HepG2 (cell line): ENCODE measurements around the gene DYNC2LI1. TPM values are rescaled to one million over a fixed set of nuclear protein-coding genes. Genes with fewer than 3 reads are reported as not detected.

Experiments
- ATAC-seq: fragments of 200-7000 bp; cut with Tn5 transposase; 3 replicates; pipeline ENCODE4 v1.9.1; 2020; ENCODE audit warnings: mild to moderate bottlenecking, moderate library complexity
- BruUV-seq: library from RNA; stranded (reverse); fragments of 400-500 nt; replicated peaks from 2 replicates; lab custom pipeline; 2021; lab: Mats Ljungman, UMichigan
- CTCF ChIA-PET: fragments of 300-600 bp; formaldehyde crosslinking; extraction: SDS; loops from one replicate; lab custom pipeline; 2021; ENCODE audit warnings: low total read pairs, inconsistent platforms, low intra/inter-chr PET ratio; lab: Yijun Ruan, JAX
- POLR2A ChIA-PET: fragments of 350-600 bp; sonication (Branson Sonifier 250); formaldehyde crosslinking; loops from one replicate; lab custom pipeline; 2020; ENCODE audit warnings: antibody characterized with exemption, inconsistent platforms; lab: Yijun Ruan, JAX
- DNase-seq: peaks from one replicate; pipeline ENCODE4 v3.0.0-alpha.2; 2015; ENCODE audit warnings: low spot score
- FAIRE-seq: peaks from 3 replicates; lab custom pipeline; 2011; peaks lifted over from hg19 to GRCh38; lab: Jason Lieb, UNC
- H2AFZ ChIP-seq: one replicate; pipeline ENCODE4 v1.6.1; 2011; ENCODE audit warnings: low read length, inconsistent platforms
- H3K27ac ChIP-seq: fragments of 300-600 bp; 3 replicates; pipeline ENCODE4 v1.8.0; 2011; ENCODE audit warnings: mixed run types, mild to moderate bottlenecking, mixed read lengths, low read length, inconsistent platforms; ENCODE audit not compliant: insufficient read depth; ENCODE audit errors: extremely low read length
- H3K27me3 ChIP-seq, 2 experiments: fragments of 200-600 bp in 1 of 2; 2 replicates in 1 of 2; 3 replicates in 1 of 2; pipeline versions ENCODE4 v1.6.0 to v1.8.0; 2011; ENCODE audit warnings: low read length in 2 of 2, mild to moderate bottlenecking in 2 of 2, moderate library complexity in 2 of 2, inconsistent platforms in 1 of 2; ENCODE audit not compliant: insufficient read depth in 2 of 2, control insufficient read depth in 1 of 2
- H3K36me3 ChIP-seq, 2 experiments: fragments of 200-600 bp in 1 of 2; replicated peaks in 1 of 2; 2 replicates in 1 of 2; 3 replicates in 1 of 2; pipeline versions ENCODE4 v1.5.1 to v1.8.0; 2011; ENCODE audit warnings: low read length in 2 of 2, inconsistent platforms in 1 of 2; ENCODE audit not compliant: insufficient read depth in 2 of 2, control insufficient read depth in 1 of 2
- H3K4me1 ChIP-seq: 2 replicates; pipeline ENCODE4 v1.5.1; 2012; ENCODE audit warnings: low read length, inconsistent platforms; ENCODE audit not compliant: insufficient read depth
- H3K4me2 ChIP-seq: 2 replicates; pipeline ENCODE4 v1.6.0; 2011; ENCODE audit warnings: low read depth, low read length, inconsistent platforms
- H3K4me3 ChIP-seq, 3 experiments: fragments of 200-600 bp in 1 of 3; sonication (generic), shearing (Covaris generic) in 1 of 3; replicated peaks in 1 of 3; 2 replicates each; pipeline ENCODE4 v1.5.1; 2011 to 2016; ENCODE audit warnings: low read length in 3 of 3, inconsistent platforms in 2 of 3, low read depth in 2 of 3, mild to moderate bottlenecking in 2 of 3, control low read depth in 1 of 3, mixed read lengths in 1 of 3; ENCODE audit not compliant: insufficient read depth in 1 of 3
- H3K79me2 ChIP-seq: one replicate; pipeline ENCODE4 v1.6.1; 2011; ENCODE audit warnings: low read length, inconsistent platforms; ENCODE audit not compliant: insufficient read depth
- H3K9ac ChIP-seq: 2 replicates; pipeline ENCODE4 v1.6.0; 2011; ENCODE audit warnings: mild to moderate bottlenecking, low read depth, low read length, inconsistent platforms; ENCODE audit not compliant: insufficient read depth
- H3K9me3 ChIP-seq: 2 replicates; pipeline ENCODE4 v1.5.1; 2012; ENCODE audit warnings: mild to moderate bottlenecking, low read length
- H4K20me1 ChIP-seq: 2 replicates; pipeline ENCODE4 v1.6.0; 2011; ENCODE audit warnings: inconsistent platforms, mild to moderate bottlenecking, low read length, moderate library complexity; ENCODE audit not compliant: insufficient read depth
- BORCS8-MEF2B ChIP-seq: sonication (generic); formaldehyde crosslinking; IDR thresholded peaks from 2 replicates; pipeline ENCODE4 v1.8.0; 2022; ENCODE audit warnings: mild to moderate bottlenecking, missing genetic modification reagents
- EHMT2 ChIP-seq: fragments of 200-600 bp; sonication (generic); IDR thresholded peaks from 2 replicates; pipeline ENCODE4 v1.7.0; 2017; ENCODE audit warnings: antibody characterized with exemption, low read depth, low read length, borderline replicate concordance
- FOXK2 ChIP-seq: fragments of 450-650 bp; IDR thresholded peaks from 2 replicates; pipeline ENCODE4 v1.6.1; 2016
- IKZF4 ChIP-seq: sonication (generic); formaldehyde crosslinking; IDR thresholded peaks from 2 replicates; pipeline ENCODE4 v1.5.1; 2020; ENCODE audit warnings: borderline replicate concordance, mild to moderate bottlenecking, low read depth, missing genetic modification reagents; ENCODE audit errors: not compliant biosample characterization
- NFKBIZ ChIP-seq: IDR thresholded peaks from 2 replicates; pipeline ENCODE4 v1.6.1; 2018; ENCODE audit warnings: missing genetic modification reagents, missing compliant biosample characterization
- RAD21 ChIP-seq: fragments of 450-650 bp; formaldehyde crosslinking; IDR thresholded peaks from 2 replicates; pipeline ENCODE4 v1.5.0; 2020; ENCODE audit warnings: mild to moderate bottlenecking
- RARG ChIP-seq: sonication (generic); formaldehyde crosslinking; IDR thresholded peaks from 2 replicates; pipeline ENCODE4 v1.4.0; 2020; ENCODE audit warnings: low read depth, mild to moderate bottlenecking, missing genetic modification reagents
- TOPORS ChIP-seq: sonication (generic); formaldehyde crosslinking; IDR thresholded peaks from 2 replicates; pipeline ENCODE4 v1.8.0; 2023; ENCODE audit warnings: mild to moderate bottlenecking, missing genetic modification reagents
- ZFP36L2 ChIP-seq: sonication (generic); formaldehyde crosslinking; IDR thresholded peaks from 2 replicates; pipeline ENCODE4 v1.4.0; 2020; ENCODE audit warnings: missing genetic modification reagents
- ZFP62 ChIP-seq: sonication (generic); formaldehyde crosslinking; IDR thresholded peaks from 2 replicates; pipeline ENCODE4 v1.4.0; 2020; ENCODE audit warnings: missing genetic modification reagents
- ZNF224 ChIP-seq: sonication (generic); formaldehyde crosslinking; IDR thresholded peaks from 2 replicates; pipeline ENCODE4 v1.5.0; 2020; ENCODE audit warnings: mild to moderate bottlenecking, missing genetic modification reagents
- ZNF34 ChIP-seq: sonication (generic); formaldehyde crosslinking; IDR thresholded peaks from 2 replicates; pipeline ENCODE4 v1.4.0; 2020; ENCODE audit warnings: mild to moderate bottlenecking, missing genetic modification reagents, borderline replicate concordance
- WGBS: methylation state at CpG from one replicate; pipeline ENCODE4 v1.1.6; 2017; ENCODE audit warnings: low lambda C conversion rate; 5-methylcytosine and 5-hydroxymethylcytosine counted together
- in situ Hi-C: cut with HindIII; loops from 2 replicates; pipeline ENCODE4 v1.10.0; 2017; ENCODE audit warnings: low pct_unique_long_range_greater_than_20kb; ENCODE audit not compliant: extremely low pct_ligation_motif_present
- intact Hi-C: fragments of 100-400 bp; cut with micrococcal nuclease; formaldehyde crosslinking; loops from one replicate; pipeline ENCODE4 v1.10.0; 2022; ENCODE audit not compliant: unreplicated experiment
- polyA plus RNA-seq, 8 experiments: library from polyadenylated mRNA; depleted of rRNA in 3 of 8; stranded (reverse) in 7 of 8; unstranded in 1 of 8; fragments of >200 nt; fragmentation: Illumina TruSeq in 4 of 8; extraction: Trizol in 4 of 8; gene quantifications; 2 replicates each; pipeline versions ENCODE4 v1.2.1 to v1.2.3, GENCODE V29; 2011 to 2016; ENCODE audit warnings: low read depth in 4 of 8, missing spikeins in 1 of 8, mixed read lengths in 1 of 8; ENCODE audit not compliant: insufficient read depth in 1 of 8
- total RNA-seq, 5 experiments: library from RNA; depleted of rRNA; stranded (reverse); fragments of >200 nt; fragmentation: Illumina TruSeq; extraction: Trizol; gene quantifications; 2 replicates each; pipeline ENCODE4 v1.2.3, GENCODE V29; 2016; ENCODE audit warnings: low read depth in 1 of 5
- TF ChIP-seq, protein P1 (sequence below): sonication (generic); formaldehyde crosslinking; IDR thresholded peaks from 2 replicates; pipeline ENCODE4 v1.4.0; 2020; ENCODE audit warnings: low read depth, mild to moderate bottlenecking, missing genetic modification reagents
- TF ChIP-seq, protein P2 (sequence below): sonication (generic); formaldehyde crosslinking; IDR thresholded peaks from 2 replicates; pipeline ENCODE4 v1.8.1; 2023; ENCODE audit warnings: missing genetic modification reagents, inconsistent platforms, borderline replicate concordance

DYNC2LI1 gene
- total and polyA plus RNA-seq, 2 of the 13 experiments (the other 11 are each of a cell fraction or from before 2014, with no cell fraction given) = 16.9 to 23.2 TPM

DNA sequence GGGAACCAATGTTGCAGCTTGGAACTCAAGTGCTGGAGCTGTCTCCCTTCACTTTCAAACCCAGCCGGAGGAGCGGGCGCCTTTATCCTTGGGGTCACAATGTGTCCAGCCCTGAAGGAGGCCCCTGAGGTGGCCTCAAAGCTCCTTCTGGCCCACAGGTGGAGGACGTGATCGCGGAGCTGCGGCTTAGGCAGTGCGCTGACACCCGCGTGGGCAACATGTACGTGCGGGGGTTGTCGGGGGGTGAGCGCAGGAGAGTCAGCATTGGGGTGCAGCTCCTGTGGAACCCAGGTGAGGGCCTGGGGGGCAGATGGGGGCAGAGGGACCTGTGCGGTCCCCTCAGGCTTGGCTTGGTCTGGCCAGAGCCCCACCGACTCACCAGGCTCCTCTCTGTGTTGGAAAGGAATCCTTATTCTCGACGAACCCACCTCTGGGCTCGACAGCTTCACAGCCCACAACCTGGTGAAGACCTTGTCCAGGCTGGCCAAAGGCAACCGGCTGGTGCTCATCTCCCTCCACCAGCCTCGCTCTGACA is 78.4 kb downstream of the DYNC2LI1 start:
- H3K4me2 ChIP-seq = no peak overlapping the region
- ChIA-PET CTCF (no interaction called here), POLR2A (no interaction called here)
- peaks cover 13 to 14% of the 10 kb centered on the region in 2 experiments; a peak in 4 of 5 replicates for H3K36me3 ChIP-seq
- no peaks in the 10 kb centered on the region for H4K20me1 ChIP-seq
- no TSS peak for BruUV-seq
- H3K27me3 ChIP-seq = no peaks in the 10 kb centered on the region
- H3K4me1 ChIP-seq = no peaks in the 10 kb centered on the region
- no peak overlapping the region for H3K9ac ChIP-seq
- H2AFZ ChIP-seq = no peak overlapping the region
- no peak for FAIRE-seq
- 98% methylated on average over 17 of the region's 21 CpGs for WGBS
- in situ Hi-C loops = no loop called here
- H3K79me2 ChIP-seq = no peaks in the 10 kb centered on the region
- no peak overlapping the region for H3K4me3 ChIP-seq
- TF ChIP-seq, protein P1, sequence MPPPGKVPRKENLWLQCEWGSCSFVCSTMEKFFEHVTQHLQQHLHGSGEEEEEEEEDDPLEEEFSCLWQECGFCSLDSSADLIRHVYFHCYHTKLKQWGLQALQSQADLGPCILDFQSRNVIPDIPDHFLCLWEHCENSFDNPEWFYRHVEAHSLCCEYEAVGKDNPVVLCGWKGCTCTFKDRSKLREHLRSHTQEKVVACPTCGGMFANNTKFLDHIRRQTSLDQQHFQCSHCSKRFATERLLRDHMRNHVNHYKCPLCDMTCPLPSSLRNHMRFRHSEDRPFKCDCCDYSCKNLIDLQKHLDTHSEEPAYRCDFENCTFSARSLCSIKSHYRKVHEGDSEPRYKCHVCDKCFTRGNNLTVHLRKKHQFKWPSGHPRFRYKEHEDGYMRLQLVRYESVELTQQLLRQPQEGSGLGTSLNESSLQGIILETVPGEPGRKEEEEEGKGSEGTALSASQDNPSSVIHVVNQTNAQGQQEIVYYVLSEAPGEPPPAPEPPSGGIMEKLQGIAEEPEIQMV = no peak
- TF ChIP-seq BORCS8-MEF2B (CRISPR knock-in tag) = no peak
- no peak for TF ChIP-seq TOPORS
- TF ChIP-seq RARG (CRISPR knock-in tag) = no peak
- TF ChIP-seq EHMT2 = no peak
- TF ChIP-seq ZFP36L2 (CRISPR knock-in tag) = no peak
- TF ChIP-seq ZFP62 (CRISPR knock-in tag) = no peak
- no peak for TF ChIP-seq FOXK2
- TF ChIP-seq RAD21 (CRISPR knock-in tag) = no peak
- TF ChIP-seq IKZF4 (CRISPR knock-in tag) = no peak
- TF ChIP-seq NFKBIZ (CRISPR knock-in tag) = no peak
- TF ChIP-seq, protein P2, sequence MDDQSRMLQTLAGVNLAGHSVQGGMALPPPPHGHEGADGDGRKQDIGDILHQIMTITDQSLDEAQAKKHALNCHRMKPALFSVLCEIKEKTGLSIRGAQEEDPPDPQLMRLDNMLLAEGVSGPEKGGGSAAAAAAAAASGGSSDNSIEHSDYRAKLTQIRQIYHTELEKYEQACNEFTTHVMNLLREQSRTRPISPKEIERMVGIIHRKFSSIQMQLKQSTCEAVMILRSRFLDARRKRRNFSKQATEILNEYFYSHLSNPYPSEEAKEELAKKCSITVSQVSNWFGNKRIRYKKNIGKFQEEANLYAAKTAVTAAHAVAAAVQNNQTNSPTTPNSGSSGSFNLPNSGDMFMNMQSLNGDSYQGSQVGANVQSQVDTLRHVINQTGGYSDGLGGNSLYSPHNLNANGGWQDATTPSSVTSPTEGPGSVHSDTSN (CRISPR knock-in tag) = no peak
- TF ChIP-seq ZNF224 (CRISPR knock-in tag) = no peak
- no peak for TF ChIP-seq ZNF34 (CRISPR knock-in tag)
- TF ChIP-seq, all 625 proteins: peak for 0
- intact Hi-C loops = no loop called here
- Histone ChIP-seq H3K9me3 (no peaks in the 10 kb centered on the region), H3K27ac (no peak overlapping the region)
- DNase-seq (no peak), ATAC-seq (no peak)
